Activated T-cell treated with anti-CD3 and anti-CD28 coated beads, Interleukin-2, amount 50 U/mL, for 72 hours (primary cell): ENCODE results near the gene NMT1. TPM values are rescaled to one million over a fixed set of nuclear protein-coding genes. Genes with fewer than 3 reads are reported as not detected.

Experiments used
- ATAC-seq, 2 donors: fragments of 150-1000 bp; cut with Tn5 transposase; replicated peaks in 1 of 2; 2 replicates each; pipeline ENCODE4 v1.10.0; 2021; ENCODE audit warnings: moderate library complexity in 2 of 2, mild to moderate bottlenecking in 1 of 2
- DNase-seq, 2 donors: peaks; one replicate each; pipeline ENCODE4 v3.0.0; 2021 to 2022; ENCODE audit warnings: mixed read lengths in 1 of 2
- H3K27ac Mint-ChIP-seq: one replicate; pipeline ENCODE4 v1.8.0; 2022; ENCODE audit warnings: mild to moderate bottlenecking, moderate library complexity, mixed read lengths
- H3K27me3 Mint-ChIP-seq: one replicate; pipeline ENCODE4 v1.8.0; 2022; ENCODE audit warnings: low read depth, mixed read lengths
- H3K36me3 Mint-ChIP-seq, 2 donors: one replicate each; pipeline ENCODE4 v1.8.0; 2022; ENCODE audit warnings: mixed read lengths in 2 of 2, mild to moderate bottlenecking in 1 of 2; ENCODE audit not compliant: insufficient read depth in 2 of 2
- H3K4me1 Mint-ChIP-seq: one replicate; pipeline ENCODE4 v1.8.0; 2022; ENCODE audit warnings: low read depth, mixed read lengths
- H3K4me3 Mint-ChIP-seq, 2 donors: one replicate each; pipeline ENCODE4 v1.8.0; 2022; ENCODE audit warnings: mild to moderate bottlenecking in 2 of 2, mixed read lengths in 2 of 2, moderate library complexity in 2 of 2
- H3K9me3 Mint-ChIP-seq, 2 donors: one replicate each; pipeline ENCODE4 v1.8.0; 2022; ENCODE audit warnings: mixed read lengths in 2 of 2
- total RNA-seq, 2 donors: library from RNA; stranded (reverse); gene quantifications; one replicate each; pipeline ENCODE4 v1.2.3, GENCODE V29; 2022

NMT1 gene
- total RNA-seq, 2 donors from 2014 or later = 130 to 145 TPM

DNA sequence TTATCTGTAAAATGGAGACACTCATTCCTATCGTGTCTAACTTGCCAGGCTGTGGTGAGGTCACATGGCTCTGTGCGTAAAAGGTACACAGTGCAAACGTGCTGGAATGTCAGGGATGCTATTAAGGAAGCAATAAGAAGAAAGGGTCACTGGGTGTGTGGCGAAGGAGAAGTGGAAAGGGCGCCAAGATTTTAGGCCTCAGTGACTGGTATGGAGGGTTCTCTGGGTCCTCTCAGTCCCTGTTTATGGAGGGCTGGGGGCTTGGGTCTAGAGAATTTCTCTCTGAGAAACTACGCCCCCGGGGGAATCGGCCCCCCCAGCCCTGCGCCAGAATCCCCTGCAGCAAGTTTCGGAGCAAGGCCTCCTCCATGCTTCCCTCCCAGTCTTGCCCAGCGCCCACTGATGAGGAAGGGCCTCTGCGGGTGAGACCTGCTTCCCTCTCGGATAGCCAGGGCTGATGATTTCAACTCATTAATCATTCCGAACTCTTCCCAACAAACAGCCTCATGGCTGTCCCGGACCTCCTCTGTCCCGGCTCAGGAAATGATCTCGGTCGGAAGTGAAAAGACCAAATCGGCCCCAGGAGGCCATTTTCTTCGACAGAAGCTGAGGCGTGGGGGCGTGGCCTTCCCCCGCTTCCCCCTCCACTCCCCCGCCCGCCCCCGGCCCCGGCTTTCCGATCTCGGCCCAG, 85.9 kb downstream of the NMT1 start:
- Mint-ChIP-seq H3K27ac (peak overlapping the region; percentile 100), H3K36me3 (peaks cover 13 to 26% of the 10 kb centered on the region in 2 donors), H3K9me3 (no peaks in the 10 kb centered on the region), H3K4me3 (peak overlapping the region; percentile 98 to 99), H3K4me1 (peaks cover 40% of the 10 kb centered on the region), H3K27me3 (no peaks in the 10 kb centered on the region)
- ATAC-seq (peak; percentile 5 to 6), DNase-seq (no peak)

DNA sequence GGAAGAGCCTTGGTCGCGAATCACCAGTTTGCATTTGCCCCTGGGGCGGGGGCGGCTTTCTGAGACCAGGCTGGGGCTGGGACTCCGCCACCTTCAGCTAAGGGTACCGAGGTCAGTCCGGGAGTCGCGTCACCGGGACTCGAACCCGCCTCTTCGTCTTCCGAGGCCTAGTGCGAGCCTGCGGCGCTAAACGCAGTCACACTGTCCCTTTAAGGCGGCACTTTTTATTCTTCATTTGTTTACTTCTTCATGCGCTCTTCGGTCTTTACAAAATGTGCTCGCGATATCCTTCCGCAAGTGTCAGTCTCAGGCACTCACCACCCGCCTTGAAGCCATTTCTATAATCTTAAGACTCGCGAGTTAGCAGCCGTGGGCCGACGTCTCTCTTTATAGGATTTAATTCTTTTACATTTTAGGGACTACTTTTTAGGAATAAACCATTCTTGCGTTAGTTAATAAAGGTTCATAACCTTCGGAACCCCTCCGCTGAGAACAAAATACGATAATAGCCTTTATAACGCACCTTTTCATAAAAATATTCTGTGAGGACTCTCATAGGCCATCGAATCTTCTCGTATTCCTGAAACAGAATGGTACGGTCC, 86.6 kb downstream of the NMT1 start:
- ATAC-seq = peak; percentile 37 to 47
- Mint-ChIP-seq H3K27me3 (no peaks in the 10 kb centered on the region), H3K36me3 (peaks cover 13 to 26% of the 10 kb centered on the region in 2 donors), H3K27ac (peak overlapping the region; percentile 100), H3K4me3 (peak overlapping the region; percentile 98 to 99), H3K9me3 (no peaks in the 10 kb centered on the region), H3K4me1 (peaks cover 47% of the 10 kb centered on the region)
- peak; percentile 82 to 86 for DNase-seq

DNA sequence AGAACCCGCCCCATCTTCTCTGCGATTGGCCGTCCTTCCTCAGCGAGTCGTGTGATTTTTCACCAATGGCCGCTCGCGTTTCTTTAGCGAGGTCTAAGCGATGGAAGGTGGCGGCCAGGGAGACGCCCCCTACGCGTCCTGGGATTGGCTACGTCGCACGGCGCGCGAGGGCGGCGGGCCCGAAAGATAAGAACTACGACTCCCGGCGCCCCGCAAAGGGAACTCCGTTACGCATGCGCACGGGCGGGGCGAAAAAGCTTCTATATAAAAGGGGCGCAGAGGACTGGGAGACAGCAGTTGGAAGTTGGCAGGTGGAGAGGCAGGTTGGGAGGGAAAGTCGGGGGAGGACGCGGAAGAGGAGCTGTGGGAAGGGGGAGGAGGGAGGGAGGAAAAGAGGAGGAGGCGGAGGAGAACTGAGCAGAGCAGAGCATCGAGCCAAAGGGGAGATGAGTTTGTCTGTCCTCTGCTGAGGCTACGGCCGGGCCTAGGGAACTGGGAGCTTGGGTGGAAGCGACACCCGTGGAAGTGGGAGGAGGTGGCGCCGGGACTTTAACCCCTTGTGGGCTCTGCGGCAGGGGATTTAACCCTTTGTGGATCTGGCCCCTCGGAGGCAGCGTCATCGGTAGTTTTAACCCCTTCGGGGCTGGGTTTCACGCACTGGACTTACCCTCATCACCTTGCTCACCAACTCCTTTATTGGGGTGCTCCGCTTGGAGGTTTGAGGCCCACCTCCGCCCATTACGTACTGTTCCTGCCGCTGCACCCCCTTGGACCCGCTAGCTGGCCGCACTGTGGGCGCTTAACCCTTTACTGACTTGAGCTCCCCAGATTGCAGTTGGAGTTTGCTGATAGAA, 87.3 kb downstream of the NMT1 start, which contains the start of gene HEXIM1:
Gene HEXIM1, plus strand, starts transcription at position 293 of the 854 bp plus-strand sequence. CDS start 716 bp downstream, outside the sequence.
- Mint-ChIP-seq H3K27me3 (no peaks in the 10 kb centered on the region), H3K9me3 (no peaks in the 10 kb centered on the region), H3K4me3 (peak within 1 kb of the TSS; percentile 98 to 99), H3K27ac (peak within 1 kb of the TSS; percentile 100), H3K36me3 (peaks cover 13 to 26% of the 10 kb centered on the region in 2 donors), H3K4me1 (peaks cover 48% of the 10 kb centered on the region)
- ATAC-seq (peak; percentile 71 to 76), DNase-seq (peak; percentile 98 to 99)

DNA sequence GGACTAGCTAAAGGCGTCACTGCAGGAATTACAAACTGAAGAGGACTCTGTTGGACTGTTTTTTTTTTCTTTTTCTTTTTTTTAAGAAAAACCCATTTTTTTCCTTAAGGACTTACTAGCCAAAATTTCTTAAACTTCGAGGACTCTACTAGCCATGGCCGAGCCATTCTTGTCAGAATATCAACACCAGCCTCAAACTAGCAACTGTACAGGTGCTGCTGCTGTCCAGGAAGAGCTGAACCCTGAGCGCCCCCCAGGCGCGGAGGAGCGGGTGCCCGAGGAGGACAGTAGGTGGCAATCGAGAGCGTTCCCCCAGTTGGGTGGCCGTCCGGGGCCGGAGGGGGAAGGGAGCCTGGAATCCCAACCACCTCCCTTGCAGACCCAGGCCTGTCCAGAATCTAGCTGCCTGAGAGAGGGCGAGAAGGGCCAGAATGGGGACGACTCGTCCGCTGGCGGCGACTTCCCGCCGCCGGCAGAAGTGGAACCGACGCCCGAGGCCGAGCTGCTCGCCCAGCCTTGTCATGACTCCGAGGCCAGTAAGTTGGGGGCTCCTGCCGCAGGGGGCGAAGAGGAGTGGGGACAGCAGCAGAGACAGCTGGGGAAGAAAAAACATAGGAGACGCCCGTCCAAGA, 88.0 kb downstream of the NMT1 start:
- H3K4me1 Mint-ChIP-seq = peaks cover 42% of the 10 kb centered on the region
- H3K36me3 Mint-ChIP-seq = peaks cover 13 to 26% of the 10 kb centered on the region in 2 donors
- DNase-seq = peak; percentile 81 to 85
- peak; percentile 15 for ATAC-seq
- H3K27me3 Mint-ChIP-seq = no peaks in the 10 kb centered on the region
- peak overlapping the region; percentile 98 to 99 for H3K4me3 Mint-ChIP-seq
- H3K27ac Mint-ChIP-seq = peak overlapping the region; percentile 100
- no peaks in the 10 kb centered on the region for H3K9me3 Mint-ChIP-seq

DNA sequence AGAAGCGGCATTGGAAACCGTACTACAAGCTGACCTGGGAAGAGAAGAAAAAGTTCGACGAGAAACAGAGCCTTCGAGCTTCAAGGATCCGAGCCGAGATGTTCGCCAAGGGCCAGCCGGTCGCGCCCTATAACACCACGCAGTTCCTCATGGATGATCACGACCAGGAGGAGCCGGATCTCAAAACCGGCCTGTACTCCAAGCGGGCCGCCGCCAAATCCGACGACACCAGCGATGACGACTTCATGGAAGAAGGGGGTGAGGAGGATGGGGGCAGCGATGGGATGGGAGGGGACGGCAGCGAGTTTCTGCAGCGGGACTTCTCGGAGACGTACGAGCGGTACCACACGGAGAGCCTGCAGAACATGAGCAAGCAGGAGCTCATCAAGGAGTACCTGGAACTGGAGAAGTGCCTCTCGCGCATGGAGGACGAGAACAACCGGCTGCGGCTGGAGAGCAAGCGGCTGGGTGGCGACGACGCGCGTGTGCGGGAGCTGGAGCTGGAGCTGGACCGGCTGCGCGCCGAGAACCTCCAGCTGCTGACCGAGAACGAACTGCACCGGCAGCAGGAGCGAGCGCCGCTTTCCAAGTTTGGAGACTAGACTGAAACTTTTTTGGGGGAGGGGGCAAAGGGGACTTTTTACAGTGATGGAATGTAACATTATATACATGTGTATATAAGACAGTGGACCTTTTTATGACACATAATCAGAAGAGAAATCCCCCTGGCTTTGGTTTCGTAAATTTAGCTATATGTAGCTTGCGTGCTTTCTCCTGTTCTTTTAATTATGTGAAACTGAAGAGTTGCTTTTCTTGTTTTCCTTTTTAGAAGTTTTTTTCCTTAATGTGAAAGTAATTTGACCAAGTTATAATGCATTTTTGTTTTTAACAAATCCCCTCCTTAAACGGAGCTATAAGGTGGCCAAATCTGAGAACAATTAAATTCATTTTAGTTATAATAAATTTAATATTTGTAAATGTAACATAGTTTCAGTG, 88.8 kb downstream of the NMT1 start:
- no peaks in the 10 kb centered on the region for H3K27me3 Mint-ChIP-seq
- no peaks in the 10 kb centered on the region for H3K9me3 Mint-ChIP-seq
- ATAC-seq = no peak
- H3K4me1 Mint-ChIP-seq = peaks cover 40% of the 10 kb centered on the region
- H3K36me3 Mint-ChIP-seq = peaks cover 13 to 26% of the 10 kb centered on the region in 2 donors
- peak overlapping the region; percentile 98 to 99 for H3K4me3 Mint-ChIP-seq
- H3K27ac Mint-ChIP-seq = peak overlapping the region; percentile 100
- DNase-seq = peak; percentile 57

DNA sequence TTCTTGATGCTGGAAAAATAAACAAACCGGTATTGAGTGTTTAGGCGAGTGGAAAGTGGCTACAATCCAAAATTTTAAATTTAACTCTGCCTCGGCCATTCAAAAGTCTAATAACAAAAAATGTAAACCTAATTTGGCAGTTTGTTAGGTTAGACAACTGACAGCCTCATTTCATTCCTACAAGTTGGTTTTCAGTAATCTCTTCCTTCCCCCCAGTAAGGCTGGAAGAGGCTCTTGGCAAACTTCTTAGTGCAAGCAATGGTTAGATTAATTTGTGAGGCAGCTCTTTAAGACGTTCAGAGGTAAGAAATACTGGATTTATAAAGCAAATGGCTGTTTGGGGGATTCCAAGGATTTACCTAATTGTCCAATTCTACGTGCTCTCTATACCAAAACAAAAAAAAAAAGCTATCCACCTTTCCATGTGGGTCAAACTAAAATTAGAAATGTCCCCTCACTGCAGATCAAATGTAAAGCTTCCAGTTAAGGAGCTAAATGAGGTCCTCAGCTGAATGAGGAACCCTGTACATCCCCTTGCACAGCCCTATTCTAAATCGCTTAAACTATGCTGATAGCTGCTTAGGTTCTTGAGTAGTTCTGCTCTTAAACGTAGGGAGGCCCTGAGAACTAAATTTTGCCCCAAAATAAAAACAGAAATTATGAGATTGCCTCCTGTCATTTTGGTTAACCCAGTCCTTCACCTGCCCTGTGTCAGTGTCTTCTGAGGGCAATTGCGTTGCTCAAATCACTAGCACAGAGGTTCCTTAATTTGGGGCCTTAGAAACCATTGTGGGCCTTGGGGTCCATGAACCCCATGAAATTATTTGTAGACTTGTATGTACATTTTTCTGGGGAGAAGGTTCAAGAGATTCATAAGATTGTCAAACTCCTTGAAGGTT, 90.0 kb downstream of the NMT1 start:
- Mint-ChIP-seq H3K9me3 (no peaks in the 10 kb centered on the region), H3K27me3 (no peaks in the 10 kb centered on the region), H3K36me3 (peaks cover 13 to 26% of the 10 kb centered on the region in 2 donors), H3K4me3 (peak overlapping the region; percentile 98 to 99), H3K27ac (peak overlapping the region; percentile 100), H3K4me1 (peaks cover 35% of the 10 kb centered on the region)
- DNase-seq = no peak
- ATAC-seq = no peak

DNA sequence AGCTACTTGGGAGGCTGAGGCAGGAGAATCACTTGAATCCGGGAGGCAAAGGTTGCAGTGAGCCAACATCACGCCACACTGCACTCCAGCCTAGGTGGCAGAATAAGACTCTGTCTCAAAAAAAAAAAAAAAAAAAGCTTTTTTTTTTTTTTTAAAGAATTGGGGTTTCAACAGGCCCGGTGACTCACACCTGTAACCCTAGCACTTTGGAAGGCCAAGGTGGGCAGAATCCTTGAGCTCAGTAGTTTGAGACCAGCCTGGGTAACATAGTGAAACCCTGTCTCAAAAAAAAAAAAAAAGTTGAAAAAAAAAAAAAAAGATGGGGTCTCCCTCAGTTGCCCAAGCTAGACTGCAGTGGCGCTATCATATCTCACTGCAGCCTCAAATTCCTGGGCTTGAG, 93.9 kb downstream of the NMT1 start:
- no peaks in the 10 kb centered on the region for H3K9me3 Mint-ChIP-seq
- H3K27ac Mint-ChIP-seq = peak overlapping the region; percentile 77
- DNase-seq (no peak), ATAC-seq (peak in 1 of 2 donors; percentile 22)
- H3K4me3 Mint-ChIP-seq = no peak overlapping the region
- no peaks in the 10 kb centered on the region for H3K27me3 Mint-ChIP-seq
- peaks cover 2 to 20% of the 10 kb centered on the region in 2 donors for H3K36me3 Mint-ChIP-seq
- H3K4me1 Mint-ChIP-seq = peaks cover 55% of the 10 kb centered on the region

DNA sequence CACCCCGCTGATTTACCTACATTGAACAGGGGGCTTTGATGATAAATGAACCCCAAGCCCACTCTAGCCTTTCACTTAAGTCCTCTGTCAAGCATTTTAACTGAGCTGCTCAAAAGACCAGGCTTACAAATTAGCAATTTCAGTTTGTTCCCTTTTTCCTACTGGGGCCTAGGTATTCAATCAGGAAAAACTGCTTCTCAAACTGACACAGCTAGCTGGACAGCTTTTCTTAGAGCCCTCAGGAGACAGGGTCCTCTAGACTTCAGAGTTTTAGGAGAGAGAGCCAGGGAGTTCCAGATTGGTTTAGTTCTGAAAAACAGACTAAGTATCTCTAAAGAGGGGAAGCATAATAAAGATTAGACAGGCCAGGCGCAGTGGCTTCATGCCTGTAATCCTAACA, 94.4 kb downstream of the NMT1 start:
- Mint-ChIP-seq H3K4me3 (no peak overlapping the region), H3K4me1 (peaks cover 58% of the 10 kb centered on the region), H3K27ac (peak overlapping the region; percentile 77)

DNA sequence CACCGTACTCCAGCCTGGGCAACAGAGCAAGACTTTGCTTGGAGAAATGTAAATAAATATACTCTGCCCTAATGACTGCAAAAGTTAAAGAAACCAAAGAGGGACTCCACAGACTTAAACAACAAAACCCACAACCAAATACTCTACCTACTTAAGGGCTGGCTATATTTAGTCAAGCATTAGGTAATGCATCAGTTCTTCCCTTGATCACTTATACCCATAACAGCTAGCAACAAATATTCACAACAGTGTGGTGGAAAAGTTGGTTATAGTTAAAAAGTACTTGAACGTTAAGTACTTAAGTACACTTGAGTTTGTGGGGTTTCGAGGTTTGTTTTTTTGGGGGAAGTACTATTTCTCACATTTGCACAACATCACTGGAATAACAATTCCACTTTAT, 95.1 kb downstream of the NMT1 start:
- ATAC-seq = no peak
- H3K9me3 Mint-ChIP-seq = no peaks in the 10 kb centered on the region
- peaks cover 5 to 20% of the 10 kb centered on the region in 2 donors for H3K36me3 Mint-ChIP-seq
- H3K27me3 Mint-ChIP-seq = no peaks in the 10 kb centered on the region
- no peak overlapping the region for H3K27ac Mint-ChIP-seq
- H3K4me3 Mint-ChIP-seq = no peak overlapping the region
- no peak for DNase-seq
- peaks cover 52% of the 10 kb centered on the region for H3K4me1 Mint-ChIP-seq

More for the DNA sequence above, 94.4 kb downstream of the NMT1 start:
- no peaks in the 10 kb centered on the region for H3K27me3 Mint-ChIP-seq
- peaks cover 3 to 20% of the 10 kb centered on the region in 2 donors for H3K36me3 Mint-ChIP-seq
- DNase-seq = no peak
- no peaks in the 10 kb centered on the region for H3K9me3 Mint-ChIP-seq
- no peak for ATAC-seq
